CD4-positive, alpha-beta T cell (primary cell): Measurements from ENCODE around the gene MAST3. TPM values are rescaled to one million over a fixed set of nuclear protein-coding genes. Genes with fewer than 3 reads are reported as not detected.

Experiments used
- ATAC-seq: fragments of 200-7000 bp; cut with Tn5 transposase; one replicate; pipeline ENCODE4 v1.10.0; 2022; ENCODE audit warnings: mild to moderate bottlenecking; ENCODE audit not compliant: poor library complexity
- CTCF ChIA-PET: fragments of 350-600 bp; sonication (Branson Sonifier 250); formaldehyde crosslinking; loops from one replicate; lab custom pipeline; 2021; ENCODE audit warnings: antibody characterized with exemption, inconsistent platforms; lab: Charles Lee
- POLR2A ChIA-PET: fragments of 350-600 bp; sonication (Branson Sonifier 250); formaldehyde crosslinking; loops from one replicate; lab custom pipeline; 2021; ENCODE audit warnings: antibody characterized with exemption, inconsistent platforms; lab: Charles Lee
- DNase-seq, 14 experiments: peaks; one replicate each; pipeline ENCODE4 v3.0.0-alpha.2; 2013 to 2020; ENCODE audit warnings: mixed read lengths in 2 of 14
- H3K27ac ChIP-seq, 2 donors: one replicate each; pipeline versions ENCODE4 v1.5.1 to v1.7.0; 2013; ENCODE audit warnings: low read length in 2 of 2, low read depth in 1 of 2, mild to moderate bottlenecking in 1 of 2
- H3K27me3 ChIP-seq, 2 experiments: 1 replicate in 1 of 2; 2 replicates in 1 of 2; pipeline versions ENCODE4 v1.6.1 to v1.7.0; 2013; ENCODE audit warnings: low read length in 2 of 2, control low read depth in 1 of 2, mild to moderate bottlenecking in 1 of 2, moderate library complexity in 1 of 2; ENCODE audit not compliant: insufficient read depth in 2 of 2, control insufficient read depth in 1 of 2
- H3K36me3 ChIP-seq: one replicate; pipeline ENCODE4 v1.6.1; 2013; ENCODE audit warnings: low read length, control low read depth; ENCODE audit not compliant: insufficient read depth
- H3K4me1 ChIP-seq: one replicate; pipeline ENCODE4 v1.6.1; 2013; ENCODE audit warnings: low read length, control low read depth; ENCODE audit not compliant: insufficient read depth
- H3K4me3 ChIP-seq: one replicate; pipeline ENCODE4 v1.5.1; 2013; ENCODE audit warnings: mild to moderate bottlenecking, low read length, moderate library complexity
- H3K9me3 ChIP-seq, 2 experiments: 1 replicate in 1 of 2; 2 replicates in 1 of 2; pipeline versions ENCODE4 v1.6.1 to v1.7.0; 2013; ENCODE audit warnings: low read length in 2 of 2, mild to moderate bottlenecking in 2 of 2, control low read depth in 1 of 2, moderate library complexity in 1 of 2; ENCODE audit not compliant: control insufficient read depth in 1 of 2, insufficient read depth in 1 of 2
- H3K27ac Mint-ChIP-seq: one replicate; pipeline ENCODE4 v1.8.0; 2020; ENCODE audit warnings: mixed read lengths
- H3K27me3 Mint-ChIP-seq: one replicate; pipeline ENCODE4 v1.8.0; 2021; ENCODE audit warnings: mixed read lengths
- H3K36me3 Mint-ChIP-seq: one replicate; pipeline ENCODE4 v1.8.0; 2021; ENCODE audit warnings: low read depth, mixed read lengths
- H3K4me1 Mint-ChIP-seq: one replicate; pipeline ENCODE4 v1.8.0; 2021; ENCODE audit warnings: low read depth, mixed read lengths
- H3K4me3 Mint-ChIP-seq: one replicate; pipeline ENCODE4 v1.8.0; 2020; ENCODE audit warnings: mild to moderate bottlenecking, mixed read lengths
- H3K9me3 Mint-ChIP-seq: one replicate; pipeline ENCODE4 v1.8.0; 2020; ENCODE audit warnings: mixed read lengths
- intact Hi-C, 2 experiments: fragments of 100-400 bp; cut with DNase I in 1 of 2; cut with micrococcal nuclease in 1 of 2; formaldehyde crosslinking; loops; one replicate each; pipeline versions ENCODE4 v1.15.1 to v1.9.0; 2023 to 2025; cut with DNase I, micrococcal nuclease
- total RNA-seq, 174 experiments: library from RNA in 2 of 174; stranded (reverse) in 2 of 174; gene quantifications; one replicate each; pipeline ENCODE4 v1.2.3 and lab custom pipeline; 2021 to 2026
- TF ChIP-seq, protein P1 (sequence below): fragments of 200-600 bp; IDR thresholded peaks from one replicate; pipeline ENCODE4 v1.8.0; 2022; ENCODE audit warnings: antibody characterized with exemption, mild to moderate bottlenecking

Gene MAST3
- total RNA-seq, 2 experiments from 2014 or later = 16.1 to 16.4 TPM

DNA sequence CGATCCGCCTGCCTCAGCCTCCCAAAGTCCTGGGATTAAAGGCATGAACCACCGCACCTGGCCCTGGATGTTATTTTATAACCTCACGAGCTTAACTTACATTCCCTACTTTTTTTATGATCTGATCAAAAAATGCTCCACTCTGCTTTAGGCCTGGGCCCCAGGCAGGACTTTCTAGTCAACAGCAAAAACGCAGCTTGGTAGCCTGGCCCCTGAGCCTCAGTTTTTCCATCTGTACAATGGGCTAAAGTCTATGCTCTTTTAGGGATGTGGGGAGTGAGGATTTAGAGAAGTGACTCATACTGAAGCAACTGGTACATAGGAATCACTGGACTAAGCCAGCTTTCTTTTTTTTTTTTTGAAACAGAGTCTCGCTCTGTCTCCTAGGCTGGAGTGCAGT is 43.5 kb downstream of the MAST3 start:
- ATAC-seq (no peak), DNase-seq (no peak)
- H3K36me3 ChIP-seq = peaks cover 80% of the 10 kb centered on the region
- H3K4me3 ChIP-seq = no peak overlapping the region
- no peaks in the 10 kb centered on the region for H3K4me1 ChIP-seq
- intact Hi-C loops = no loop called here
- ChIA-PET CTCF (no interaction called here), POLR2A (interaction anchor here (1.4 kb wide), 1 partner anchor 140 kb away, joined by 3 read pairs; the partner anchor contains the start of gene JUND)
- no peak overlapping the region for H3K27ac ChIP-seq
- no peaks in the 10 kb centered on the region for H3K9me3 ChIP-seq
- Mint-ChIP-seq H3K36me3 (peaks cover 65% of the 10 kb centered on the region), H3K27ac (no peak overlapping the region), H3K4me1 (no peaks in the 10 kb centered on the region), H3K27me3 (no peaks in the 10 kb centered on the region), H3K4me3 (no peak overlapping the region), H3K9me3 (no peaks in the 10 kb centered on the region)
- TF ChIP-seq, protein P1, sequence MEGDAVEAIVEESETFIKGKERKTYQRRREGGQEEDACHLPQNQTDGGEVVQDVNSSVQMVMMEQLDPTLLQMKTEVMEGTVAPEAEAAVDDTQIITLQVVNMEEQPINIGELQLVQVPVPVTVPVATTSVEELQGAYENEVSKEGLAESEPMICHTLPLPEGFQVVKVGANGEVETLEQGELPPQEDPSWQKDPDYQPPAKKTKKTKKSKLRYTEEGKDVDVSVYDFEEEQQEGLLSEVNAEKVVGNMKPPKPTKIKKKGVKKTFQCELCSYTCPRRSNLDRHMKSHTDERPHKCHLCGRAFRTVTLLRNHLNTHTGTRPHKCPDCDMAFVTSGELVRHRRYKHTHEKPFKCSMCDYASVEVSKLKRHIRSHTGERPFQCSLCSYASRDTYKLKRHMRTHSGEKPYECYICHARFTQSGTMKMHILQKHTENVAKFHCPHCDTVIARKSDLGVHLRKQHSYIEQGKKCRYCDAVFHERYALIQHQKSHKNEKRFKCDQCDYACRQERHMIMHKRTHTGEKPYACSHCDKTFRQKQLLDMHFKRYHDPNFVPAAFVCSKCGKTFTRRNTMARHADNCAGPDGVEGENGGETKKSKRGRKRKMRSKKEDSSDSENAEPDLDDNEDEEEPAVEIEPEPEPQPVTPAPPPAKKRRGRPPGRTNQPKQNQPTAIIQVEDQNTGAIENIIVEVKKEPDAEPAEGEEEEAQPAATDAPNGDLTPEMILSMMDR = no peak
- no peaks in the 10 kb centered on the region for H3K27me3 ChIP-seq

DNA sequence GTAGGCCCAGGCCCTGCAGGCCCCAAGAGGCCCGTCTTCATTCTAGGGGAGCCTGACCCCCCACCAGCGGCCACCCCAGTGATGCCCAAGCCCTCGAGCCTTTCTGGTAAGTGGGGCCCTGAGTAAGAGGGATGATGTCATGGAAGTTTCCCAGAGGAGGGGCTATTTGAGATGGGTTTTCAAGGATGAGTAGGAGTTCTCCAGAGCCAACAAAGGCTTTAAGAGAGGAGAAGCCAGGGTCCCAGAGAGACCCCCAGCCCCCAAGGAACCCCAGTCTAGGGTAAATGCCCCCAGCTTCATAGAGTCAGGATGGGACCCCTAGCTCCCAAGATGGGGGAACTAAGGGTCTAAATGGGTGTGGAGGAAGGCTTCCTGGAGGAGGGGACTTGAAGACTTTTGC is 46.3 kb downstream of the MAST3 start:
- no peaks in the 10 kb centered on the region for H3K27me3 ChIP-seq
- CTCF ChIA-PET = no interaction called here
- H3K36me3 ChIP-seq = peaks cover 74% of the 10 kb centered on the region
- no peak for DNase-seq
- no peak overlapping the region for H3K4me3 Mint-ChIP-seq
- H3K27ac Mint-ChIP-seq = no peak overlapping the region
- H3K4me3 ChIP-seq = no peak overlapping the region
- no peaks in the 10 kb centered on the region for H3K9me3 Mint-ChIP-seq
- no peaks in the 10 kb centered on the region for H3K4me1 Mint-ChIP-seq
- intact Hi-C loops = no loop called here
- no peaks in the 10 kb centered on the region for H3K9me3 ChIP-seq
- no peak overlapping the region for H3K27ac ChIP-seq
- ATAC-seq = no peak
- TF ChIP-seq, protein P1 = no peak
- peaks cover 74% of the 10 kb centered on the region for H3K36me3 Mint-ChIP-seq
- POLR2A ChIA-PET = interaction anchor here (1.5 kb wide), 1 partner anchor 25 kb away, joined by 4 read pairs; no protein-coding TSS in a partner anchor
- no peaks in the 10 kb centered on the region for H3K4me1 ChIP-seq
- H3K27me3 Mint-ChIP-seq = no peaks in the 10 kb centered on the region

DNA sequence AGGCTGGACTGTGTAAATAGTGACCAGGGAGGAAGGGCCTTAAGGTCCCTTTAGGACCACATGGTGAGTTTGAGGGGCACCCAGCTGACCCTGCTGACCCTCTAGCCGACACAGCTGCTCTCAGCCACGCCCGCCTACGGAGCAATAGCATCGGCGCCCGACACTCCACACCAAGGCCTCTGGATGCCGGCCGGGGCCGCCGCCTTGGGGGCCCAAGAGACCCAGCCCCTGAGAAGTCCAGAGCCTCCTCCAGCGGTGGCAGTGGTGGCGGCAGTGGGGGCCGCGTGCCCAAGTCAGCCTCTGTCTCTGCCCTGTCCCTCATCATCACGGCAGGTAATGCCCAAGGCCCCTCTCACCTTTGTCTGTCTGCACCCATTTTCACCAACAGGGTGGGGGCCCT is 46.8 kb downstream of the MAST3 start:
- no peak overlapping the region for H3K4me3 ChIP-seq
- H3K27me3 Mint-ChIP-seq = no peaks in the 10 kb centered on the region
- H3K36me3 Mint-ChIP-seq = peaks cover 70% of the 10 kb centered on the region
- H3K27me3 ChIP-seq = no peaks in the 10 kb centered on the region
- POLR2A ChIA-PET = interaction anchor here (0.8 to 1.5 kb wide), 2 partner anchors 24 to 25 kb away, joined by 3 to 4 read pairs; no protein-coding TSS in a partner anchor
- ATAC-seq (no peak), DNase-seq (peak in 1 of 14 experiments; percentile 14)
- TF ChIP-seq, protein P1 = no peak
- H3K27ac ChIP-seq = no peak overlapping the region
- intact Hi-C loops = no loop called here
- H3K4me1 ChIP-seq = no peaks in the 10 kb centered on the region
- H3K4me3 Mint-ChIP-seq = no peak overlapping the region
- H3K27ac Mint-ChIP-seq = no peak overlapping the region
- H3K4me1 Mint-ChIP-seq = no peaks in the 10 kb centered on the region
- CTCF ChIA-PET = no interaction called here
- peaks cover 70% of the 10 kb centered on the region for H3K36me3 ChIP-seq
- H3K9me3 ChIP-seq = no peaks in the 10 kb centered on the region
- no peaks in the 10 kb centered on the region for H3K9me3 Mint-ChIP-seq
